HepG2 (cell line): ENCODE results near the gene ZNF326.

ENCODE experiments used
- CEBPB ChIP-seq: IDR thresholded peaks from 2 replicates; pipeline ENCODE4 v1.6.1; 2011; ENCODE audit warnings: low read depth, low read length, improper control_type of control experiment, borderline replicate concordance
- EP300 ChIP-seq, 3 experiments: sonication (generic) in 1 of 3; formaldehyde crosslinking in 1 of 3; IDR thresholded peaks; 2 replicates each; pipeline versions ENCODE4 v1.5.1 to v1.6.1; 2011 to 2020; ENCODE audit warnings: low read depth in 2 of 3, low read length in 2 of 3, borderline replicate concordance in 1 of 3, improper control_type of control experiment in 1 of 3, mild to moderate bottlenecking in 1 of 3, missing genetic modification reagents in 1 of 3, moderate library complexity in 1 of 3
- EZH2 ChIP-seq: conservative IDR thresholded peaks from 2 replicates; pipeline ENCODE4 v1.6.1; 2012; ENCODE audit warnings: mild to moderate bottlenecking, low read depth, low read length, moderate library complexity
- JUND ChIP-seq: sonication (generic); formaldehyde crosslinking; IDR thresholded peaks from 2 replicates; pipeline ENCODE4 v1.8.0; 2022; ENCODE audit warnings: mild to moderate bottlenecking, missing genetic modification reagents
- MEF2D ChIP-seq: sonication (generic); formaldehyde crosslinking; IDR thresholded peaks from 2 replicates; pipeline ENCODE4 v1.5.1; 2020; ENCODE audit warnings: mild to moderate bottlenecking, missing genetic modification reagents
- USF2 ChIP-seq, 2 experiments: sonication (generic) in 1 of 2; formaldehyde crosslinking in 1 of 2; IDR thresholded peaks; 2 replicates each; pipeline versions ENCODE4 v1.5.1 to v1.6.1; 2011 to 2020; ENCODE audit warnings: borderline replicate concordance in 1 of 2, low read depth in 1 of 2, low read length in 1 of 2, mild to moderate bottlenecking in 1 of 2, missing genetic modification reagents in 1 of 2, moderate library complexity in 1 of 2
- ZNF18 ChIP-seq: sonication (generic); formaldehyde crosslinking; IDR thresholded peaks from 2 replicates; pipeline ENCODE4 v1.8.0; 2022; ENCODE audit warnings: mild to moderate bottlenecking, missing genetic modification reagents; ENCODE audit not compliant: insufficient replicate concordance
- ZNF331 ChIP-seq: sonication (generic); formaldehyde crosslinking; IDR thresholded peaks from 2 replicates; pipeline ENCODE4 v1.4.0; 2020; ENCODE audit warnings: missing genetic modification reagents
- ZNF335 ChIP-seq: sonication (generic); formaldehyde crosslinking; IDR thresholded peaks from 2 replicates; pipeline ENCODE4 v1.4.0; 2020; ENCODE audit warnings: missing genetic modification reagents
- ZNF407 ChIP-seq: sonication (generic); formaldehyde crosslinking; IDR thresholded peaks from one replicate; pipeline ENCODE4 v1.5.1; 2020; ENCODE audit warnings: mild to moderate bottlenecking, missing genetic modification reagents; ENCODE audit errors: not compliant biosample characterization
- ZNF510 ChIP-seq: sonication (generic); formaldehyde crosslinking; IDR thresholded peaks from 2 replicates; pipeline ENCODE4 v1.4.0; 2020; ENCODE audit warnings: low read depth, mild to moderate bottlenecking, missing genetic modification reagents
- ZNF512 ChIP-seq: sonication (generic); formaldehyde crosslinking; IDR thresholded peaks from 2 replicates; pipeline ENCODE4 v1.4.0; 2020; ENCODE audit warnings: mild to moderate bottlenecking, missing genetic modification reagents
- ZNF83 ChIP-seq: sonication (generic); formaldehyde crosslinking; IDR thresholded peaks from 2 replicates; pipeline ENCODE4 v1.4.0; 2020; ENCODE audit warnings: missing genetic modification reagents, mild to moderate bottlenecking, borderline replicate concordance
- ZZZ3 ChIP-seq: sonication (generic); formaldehyde crosslinking; IDR thresholded peaks from 2 replicates; pipeline ENCODE4 v1.4.0; 2020; ENCODE audit warnings: missing genetic modification reagents, mild to moderate bottlenecking, borderline replicate concordance

GRCh38 chr1:89958851-89959654, 35.9 kb upstream of the ZNF326 start:
- no peak for TF ChIP-seq ZNF510 (CRISPR knock-in tag)
- TF ChIP-seq JUND (CRISPR knock-in tag) = no peak
- TF ChIP-seq ZNF512 (CRISPR knock-in tag) = no peak
- TF ChIP-seq EP300 (IDR thresholded peaks at IDR 0.05; ENCODE audit: low read depth in 2 of 2, low read length in 2 of 2) = no peak
- TF ChIP-seq EP300 (CRISPR knock-in tag; IDR thresholded peaks at IDR 0.05; ENCODE audit: borderline replicate concordance) = no peak
- no peak for TF ChIP-seq ZNF83 (CRISPR knock-in tag)
- TF ChIP-seq ZNF335 = no peak
- TF ChIP-seq ZNF407 (CRISPR knock-in tag) = no peak
- no peak for TF ChIP-seq EZH2
- no peak for TF ChIP-seq ZNF18 (CRISPR knock-in tag)
- TF ChIP-seq USF2 (IDR thresholded peaks at IDR 0.05; ENCODE audit: low read depth, low read length) = no peak
- no peak for TF ChIP-seq USF2 (CRISPR knock-in tag; IDR thresholded peaks at IDR 0.05; ENCODE audit: borderline replicate concordance)
- TF ChIP-seq CEBPB = no peak
- no peak for TF ChIP-seq MEF2D (CRISPR knock-in tag)
- no peak for TF ChIP-seq ZNF331
- no peak for TF ChIP-seq ZZZ3
